AG04449 (cell line): ENCODE results near the gene PLEKHG7.

ENCODE experiments used
- CTCF ChIA-PET: fragments of 350-600 bp; formaldehyde crosslinking; extraction: SDS; loops from one replicate; lab custom pipeline; 2021; ENCODE audit warnings: antibody characterized with exemption; lab: Yijun Ruan, JAX
- POLR2A ChIA-PET: fragments of 400-600, 350-600 bp; formaldehyde crosslinking; extraction: SDS; loops from one replicate; lab custom pipeline; 2020; ENCODE audit warnings: antibody characterized with exemption, inconsistent platforms; lab: Yijun Ruan, JAX
- DNase-seq: peaks from one replicate; pipeline ENCODE4 v3.0.0-alpha.2; 2010; ENCODE audit warnings: low read depth, low spot score
- H3K4me3 ChIP-seq: 2 replicates; pipeline ENCODE4 v1.5.1; 2011; ENCODE audit warnings: low read depth, mild to moderate bottlenecking, control low read depth, low read length
- CTCF ChIP-seq: IDR thresholded peaks from one replicate; pipeline ENCODE4 v1.5.1; 2011; ENCODE audit warnings: mild to moderate bottlenecking, moderate library complexity, low read length, control low read depth, inconsistent platforms; ENCODE audit not compliant: insufficient read depth; ENCODE audit errors: missing control alignments

Gene PLEKHG7

GRCh38 chr12:92676710-92677109 is 26.1 kb upstream of the PLEKHG7 start:
- POLR2A ChIA-PET = no interaction called here
- CTCF ChIA-PET = no interaction called here
- no peak overlapping the region for H3K4me3 ChIP-seq
- TF ChIP-seq CTCF = no peak
- DNase-seq = no peak

- no peak for DNase-seq
- no peak overlapping the region for H3K4me3 ChIP-seq
- ChIA-PET CTCF (no interaction called here), POLR2A (no interaction called here)
- TF ChIP-seq CTCF = no peak
These were observed 12.2 kb upstream of the PLEKHG7 start for GRCh38 chr12:92690601-92691000.

GRCh38 chr12:92695056-92695455 is 7.7 kb upstream of the PLEKHG7 start:
- ChIA-PET POLR2A (no interaction called here), CTCF (no interaction called here)
- DNase-seq = no peak
- no peak overlapping the region for H3K4me3 ChIP-seq
- no peak for TF ChIP-seq CTCF

DNA sequence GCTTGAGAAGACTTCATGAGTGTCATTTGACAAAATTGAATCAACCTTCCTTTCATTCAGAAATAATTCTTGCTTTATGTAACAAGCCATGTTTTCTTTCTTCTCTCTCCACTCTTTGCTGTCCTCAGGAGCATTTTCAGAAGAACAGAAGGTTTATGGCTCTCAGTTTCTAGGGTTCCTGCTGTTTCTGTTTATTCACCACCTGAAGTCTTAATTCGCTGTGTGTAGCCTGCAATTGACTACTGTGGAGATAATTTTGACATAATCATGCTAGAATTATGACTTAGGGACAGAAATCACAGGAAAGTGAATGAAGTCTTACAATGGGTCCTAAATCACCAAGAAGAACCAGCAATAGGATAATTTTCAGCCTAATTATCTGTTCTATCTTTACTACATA is 7.2 kb upstream of the PLEKHG7 start:
- POLR2A ChIA-PET = no interaction called here
- no peak overlapping the region for H3K4me3 ChIP-seq
- TF ChIP-seq CTCF = no peak
- no peak for DNase-seq
- CTCF ChIA-PET = no interaction called here

- H3K4me3 ChIP-seq = no peak overlapping the region
- DNase-seq = no peak
- ChIA-PET POLR2A (no interaction called here), CTCF (no interaction called here)
- no peak for TF ChIP-seq CTCF
These were observed 6.6 kb upstream of the PLEKHG7 start for GRCh38 chr12:92696216-92696615.

- no peak for TF ChIP-seq CTCF
- no peak overlapping the region for H3K4me3 ChIP-seq
- no peak for DNase-seq
- ChIA-PET POLR2A (no interaction called here), CTCF (no interaction called here)
These were observed 4.3 kb upstream of the PLEKHG7 start for GRCh38 chr12:92698474-92698873.
